Measurements from ENCODE around the gene LSM4. TPM values are rescaled to one million over a fixed set of nuclear protein-coding genes. Genes with fewer than 3 reads are reported as not detected.
A peak's percentile ranks its signal among the peaks of the same experiment; 100 is the strongest.

LSM4 gene
- total and polyA plus RNA-seq, 2 of the 13 experiments (the other 11 are each of a cell fraction or from before 2014, with no cell fraction given): 65.8 to 166 TPM

- TF ChIP-seq ZNF710 (CRISPR knock-in tag; IDR thresholded peaks at IDR 0.05; ENCODE audit: borderline replicate concordance): peak; percentile 24; the same call in 1 of the 2 replicates
- no peak for TF ChIP-seq CHCHD3 (CRISPR knock-in tag; IDR thresholded peaks at IDR 0.05)
- TF ChIP-seq ARID5B (CRISPR knock-in tag; IDR thresholded peaks at IDR 0.05): no peak
- TF ChIP-seq STAT5B (CRISPR knock-in tag; IDR thresholded peaks at IDR 0.05): no peak
- TF ChIP-seq ZNF367 (CRISPR knock-in tag; IDR thresholded peaks at IDR 0.05; ENCODE audit: borderline replicate concordance): no peak
- TF ChIP-seq GLI4 (CRISPR knock-in tag; IDR thresholded peaks at IDR 0.05; ENCODE audit: borderline replicate concordance): no peak
- no peak for TF ChIP-seq PAXIP1 (CRISPR knock-in tag; conservative IDR thresholded peaks at IDR 0.05)
- no peak for TF ChIP-seq ZNF513 (CRISPR knock-in tag; conservative IDR thresholded peaks at IDR 0.05)
- TF ChIP-seq ZNF331 (CRISPR knock-in tag; IDR thresholded peaks at IDR 0.05): no peak
- TF ChIP-seq NCOR1 (IDR thresholded peaks at IDR 0.05; ENCODE audit: borderline replicate concordance, low read length): 0 out of 2 replicates have a peak, but pooled peaks have one; percentile 36
- 0 out of 2 replicates have a peak, but pooled peaks have one; percentile 18 for TF ChIP-seq NFIC (IDR thresholded peaks at IDR 0.05; ENCODE audit: low read length)
- no peak for TF ChIP-seq THAP7 (CRISPR knock-in tag; IDR thresholded peaks at IDR 0.05)
- no peak for TF ChIP-seq GMEB1 (CRISPR knock-in tag; IDR thresholded peaks at IDR 0.05; ENCODE audit: borderline replicate concordance)
- TF ChIP-seq PITX1 (CRISPR knock-in tag; IDR thresholded peaks at IDR 0.05): no peak; the same call in 1 of the 2 replicates
- TF ChIP-seq SOX5 (CRISPR knock-in tag; IDR thresholded peaks at IDR 0.05; ENCODE audit: borderline replicate concordance): no peak
Measured at GRCh38 chr19:18274219-18274780, 48.6 kb downstream of the LSM4 start, which contains the start of gene IQCN (continued).
